Activated naive CD4-positive, alpha-beta T cell treated with anti-CD3 and anti-CD28 coated beads for 36 hours (primary cell): Measurements from ENCODE around the gene RAB17. TPM values are rescaled to one million over a fixed set of nuclear protein-coding genes. Genes with fewer than 3 reads are reported as not detected.
A peak's percentile ranks its signal among the peaks of the same experiment; 100 is the strongest.

ENCODE experiments used
- CTCF ChIA-PET: fragments of 350-600 bp; sonication (Branson Sonifier 250); formaldehyde crosslinking; loops from one replicate; lab custom pipeline; 2021; ENCODE audit warnings: antibody characterized with exemption; lab: Charles Lee
- DNase-seq: peaks from one replicate; pipeline ENCODE4 v3.0.0-alpha.2; 2020
- H3K27ac Mint-ChIP-seq: one replicate; pipeline ENCODE4 v1.8.0; 2021; ENCODE audit warnings: mild to moderate bottlenecking, mixed read lengths
- H3K27me3 Mint-ChIP-seq: one replicate; pipeline ENCODE4 v1.8.0; 2021; ENCODE audit warnings: low read depth, mixed read lengths
- H3K36me3 Mint-ChIP-seq: one replicate; pipeline ENCODE4 v1.8.0; 2021; ENCODE audit warnings: low read depth, mixed read lengths
- H3K4me1 Mint-ChIP-seq: one replicate; pipeline ENCODE4 v1.8.0; 2021; ENCODE audit warnings: low read depth, mixed read lengths
- H3K4me3 Mint-ChIP-seq: one replicate; pipeline ENCODE4 v1.8.0; 2021; ENCODE audit warnings: mild to moderate bottlenecking, moderate library complexity, mixed read lengths
- H3K9me3 Mint-ChIP-seq: one replicate; pipeline ENCODE4 v1.8.0; 2021; ENCODE audit warnings: mixed read lengths
- intact Hi-C: fragments of 100-400 bp; cut with micrococcal nuclease; formaldehyde crosslinking; loops from one replicate; pipeline ENCODE4 v1.15.1; 2023
- total RNA-seq, 2 experiments: library from RNA; stranded (reverse); gene quantifications; one replicate each; pipeline ENCODE4 v1.2.3, GENCODE V29; 2021

The RAB17 gene
- total RNA-seq, 2 experiments from 2014 or later: not detected

DNA sequence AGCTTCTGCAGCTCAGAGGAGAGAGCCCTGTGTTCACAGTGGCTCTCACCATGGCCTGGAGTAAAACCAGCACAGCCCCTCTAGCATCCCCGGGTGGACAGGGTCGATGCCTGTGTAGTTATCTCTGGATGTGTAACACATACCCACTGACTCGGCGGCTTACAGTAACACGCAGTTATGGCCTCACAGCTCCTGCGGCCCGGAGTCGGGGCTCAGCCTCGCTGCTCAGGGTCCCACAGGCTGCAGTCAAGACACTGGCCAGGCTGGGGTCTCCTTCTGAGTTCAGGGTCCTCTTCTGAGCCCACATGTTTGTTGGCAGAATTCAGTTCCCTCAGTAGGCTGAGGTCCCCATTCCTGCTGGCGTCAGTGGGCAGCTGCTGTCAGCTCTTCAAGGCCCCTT lies 2.5 kb upstream of the RAB17 start:
- no peaks in the 10 kb centered on the region for H3K27me3 Mint-ChIP-seq
- CTCF ChIA-PET: interaction anchor here (0.6 to 1.0 kb wide), 2 partner anchors 22 to 265 kb away, joined by 4 to 6 read pairs; no protein-coding TSS in a partner anchor
- peaks cover 10% of the 10 kb centered on the region for H3K4me1 Mint-ChIP-seq
- H3K36me3 Mint-ChIP-seq: no peaks in the 10 kb centered on the region
- H3K9me3 Mint-ChIP-seq: no peaks in the 10 kb centered on the region
- DNase-seq: no peak
- no peak overlapping the region for H3K27ac Mint-ChIP-seq
- no peak overlapping the region for H3K4me3 Mint-ChIP-seq
- intact Hi-C loops: no loop called here

DNA sequence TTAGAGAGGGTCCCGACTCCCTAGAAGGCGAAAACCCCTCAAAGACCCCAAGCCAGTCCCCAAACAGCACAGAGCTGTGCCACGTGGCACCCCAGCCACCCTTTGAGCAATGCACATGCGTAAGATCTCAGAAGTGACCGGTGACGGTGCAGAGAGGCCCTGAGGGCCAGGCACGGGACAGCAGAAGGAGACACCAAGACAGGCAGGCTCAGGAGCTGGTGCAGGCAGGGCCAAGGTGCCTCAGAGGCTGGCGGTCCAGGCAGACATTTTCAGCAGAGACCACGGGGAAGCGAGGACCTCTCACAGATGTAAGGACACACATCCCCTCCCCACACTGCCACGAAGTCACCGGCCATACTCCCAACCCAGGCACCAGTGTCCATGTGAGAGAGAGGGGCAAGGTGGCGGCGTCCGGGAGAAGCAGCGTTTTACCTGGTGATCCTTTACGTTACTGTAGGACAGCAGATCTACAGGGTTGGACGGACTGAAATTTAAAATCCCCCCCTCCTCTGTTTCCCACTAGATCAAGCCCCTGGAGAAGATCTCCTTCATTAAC lies 2.0 kb upstream of the RAB17 start:
- H3K4me1 Mint-ChIP-seq: peaks cover 10% of the 10 kb centered on the region
- no peak overlapping the region for H3K27ac Mint-ChIP-seq
- no peaks in the 10 kb centered on the region for H3K9me3 Mint-ChIP-seq
- H3K36me3 Mint-ChIP-seq: no peaks in the 10 kb centered on the region
- H3K27me3 Mint-ChIP-seq: no peaks in the 10 kb centered on the region
- no peak overlapping the region for H3K4me3 Mint-ChIP-seq
- DNase-seq: no peak
- intact Hi-C loops: no loop called here
- CTCF ChIA-PET: interaction anchor here (0.6 to 0.7 kb wide), 2 partner anchors 53 to 265 kb away, joined by 4 to 6 read pairs; no protein-coding TSS in a partner anchor

- DNase-seq: peak; percentile 23
- CTCF ChIA-PET: interaction anchor here (1.3 kb wide), 1 partner anchor 10 kb away, joined by 3 read pairs; no protein-coding TSS in a partner anchor
- no peaks in the 10 kb centered on the region for H3K36me3 Mint-ChIP-seq
- no peaks in the 10 kb centered on the region for H3K9me3 Mint-ChIP-seq
- H3K27ac Mint-ChIP-seq: no peak overlapping the region
- peaks cover 10% of the 10 kb centered on the region for H3K4me1 Mint-ChIP-seq
- H3K27me3 Mint-ChIP-seq: no peaks in the 10 kb centered on the region
- intact Hi-C loops: no loop called here
- H3K4me3 Mint-ChIP-seq: peak overlapping the region; percentile 21
Measured at GRCh38 chr2:237591141-237591881, 777 bp upstream of the RAB17 start.

- no peaks in the 10 kb centered on the region for H3K36me3 Mint-ChIP-seq
- CTCF ChIA-PET: interaction anchor here (0.7 kb wide), 2 partner anchors 385 to 679 kb away, joined by 3 to 4 read pairs; no protein-coding TSS in a partner anchor
- H3K4me3 Mint-ChIP-seq: no peak overlapping the region
- H3K9me3 Mint-ChIP-seq: no peaks in the 10 kb centered on the region
- no peak for DNase-seq
- no peak overlapping the region for H3K27ac Mint-ChIP-seq
- peaks cover 10% of the 10 kb centered on the region for H3K4me1 Mint-ChIP-seq
- intact Hi-C loops: no loop called here
- no peaks in the 10 kb centered on the region for H3K27me3 Mint-ChIP-seq
Measured at GRCh38 chr2:237588044-237588696, 2.4 kb downstream of the RAB17 start.

- intact Hi-C loops: no loop called here
- Mint-ChIP-seq H3K27ac (no peak overlapping the region), H3K4me1 (peaks cover 4% of the 10 kb centered on the region), H3K4me3 (no peak overlapping the region), H3K9me3 (no peaks in the 10 kb centered on the region), H3K36me3 (no peaks in the 10 kb centered on the region), H3K27me3 (no peaks in the 10 kb centered on the region)
- no peak for DNase-seq
- CTCF ChIA-PET: interaction anchor here (0.7 to 5.1 kb wide), 7 partner anchors 13 to 118 kb away, joined by 3 to 34 read pairs (median 4); no protein-coding TSS in a partner anchor
Measured at GRCh38 chr2:237585590-237586221, 4.8 kb downstream of the RAB17 start.

DNA sequence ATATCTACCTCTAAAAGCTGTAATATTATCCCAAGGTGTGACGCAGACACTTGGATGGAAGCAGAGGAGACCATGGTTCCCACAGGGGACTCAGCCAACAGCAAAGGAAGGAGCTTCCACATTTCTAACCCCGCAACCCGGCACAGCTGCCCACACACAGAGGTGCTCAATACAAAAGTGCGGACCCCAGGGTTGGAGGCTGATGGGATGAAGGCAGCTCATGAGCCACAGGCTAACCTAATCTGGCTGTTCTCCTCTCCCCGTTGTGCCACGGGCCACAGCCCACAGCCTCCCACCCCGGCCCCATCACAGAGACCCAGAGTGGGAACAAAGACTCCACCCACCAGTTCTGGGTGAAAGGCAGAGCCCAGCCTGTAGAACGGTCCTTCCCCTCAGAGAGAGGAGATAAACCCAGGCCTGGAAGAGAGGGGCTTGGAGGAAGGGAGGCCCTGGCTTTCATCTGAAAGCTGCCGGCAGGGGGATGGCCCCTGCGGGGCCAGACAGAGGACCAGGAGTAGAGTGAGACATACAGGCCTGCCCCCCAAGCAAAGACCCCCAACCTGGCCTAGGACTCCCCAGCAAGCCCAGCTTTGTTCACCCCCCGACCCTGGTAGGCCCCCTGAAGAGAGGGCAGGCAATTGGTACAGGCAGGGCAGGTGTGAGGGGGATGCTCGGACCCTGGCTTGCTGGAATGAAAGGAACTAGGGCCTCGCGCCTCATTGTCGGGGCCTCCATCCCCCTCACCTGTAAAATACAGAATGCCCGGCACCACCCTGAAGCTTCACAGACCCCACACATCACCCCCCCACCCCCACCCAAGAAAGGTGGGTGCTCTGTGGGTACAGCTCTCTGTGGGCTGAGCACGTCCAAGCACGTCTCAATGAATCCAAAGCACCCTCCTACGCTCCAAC lies 6.9 kb downstream of the RAB17 start:
- intact Hi-C loops: no loop called here
- CTCF ChIA-PET: interaction anchor here (0.5 to 5.1 kb wide), 5 partner anchors 11 to 253 kb away, joined by 3 to 34 read pairs (median 9); no protein-coding TSS in a partner anchor

DNA sequence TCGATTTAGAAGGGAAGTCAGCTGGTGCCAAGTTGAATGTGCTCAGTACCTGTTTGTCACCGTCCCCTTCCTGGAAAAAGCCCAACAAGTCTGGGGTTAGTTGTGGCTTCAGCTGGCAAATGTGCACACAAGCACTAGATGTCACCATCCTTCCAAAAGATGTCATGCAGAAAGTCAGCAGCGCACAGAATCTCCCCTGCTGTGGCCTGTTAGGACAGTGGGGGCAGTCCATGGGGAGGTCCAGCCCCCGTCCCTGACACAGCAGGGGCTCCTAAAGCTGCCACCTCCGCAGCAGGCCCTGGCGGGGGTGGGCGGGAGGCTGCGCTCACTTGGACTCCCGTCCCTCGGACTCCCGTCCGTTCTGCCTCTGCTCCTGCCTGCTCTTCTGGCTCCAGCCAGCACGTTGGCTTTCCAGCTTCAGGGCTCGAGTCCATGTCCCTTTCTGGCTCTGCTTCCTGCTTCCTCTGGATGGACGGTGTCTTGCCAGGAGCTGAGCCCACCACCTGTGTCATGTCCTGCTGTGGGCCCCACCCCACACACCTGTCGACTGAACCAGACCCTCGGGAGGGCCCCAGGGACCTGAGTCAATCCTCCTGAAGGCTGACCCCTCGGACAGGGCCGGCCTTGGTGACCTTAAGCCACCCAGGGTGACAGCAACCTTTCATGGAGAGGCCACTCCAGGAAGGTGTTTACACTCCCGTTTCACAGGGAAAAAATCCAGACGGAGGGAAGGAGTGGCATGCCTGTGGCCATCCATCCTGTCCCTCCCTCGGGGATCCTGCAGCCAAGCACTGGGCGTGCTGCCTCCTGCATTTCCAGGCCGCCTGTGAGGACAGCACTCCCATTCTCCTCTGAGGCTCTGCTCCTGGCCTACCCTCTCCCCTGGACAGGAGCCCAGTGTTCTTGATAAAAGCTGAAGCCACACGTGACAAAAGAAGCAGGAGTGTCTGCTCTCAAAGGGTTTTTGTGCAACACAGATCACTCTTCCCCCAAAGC lies 8.5 kb downstream of the RAB17 start:
- CTCF ChIA-PET: interaction anchor here (0.5 to 5.1 kb wide), 22 partner anchors 8 to 683 kb away, joined by 3 to 34 read pairs (median 4); partner anchors contain the start of gene RAB17

More for the DNA sequence above, 6.9 kb downstream of the RAB17 start:
- H3K27me3 Mint-ChIP-seq: no peaks in the 10 kb centered on the region
- no peak overlapping the region for H3K27ac Mint-ChIP-seq
- no peak for DNase-seq
- no peaks in the 10 kb centered on the region for H3K36me3 Mint-ChIP-seq
- no peaks in the 10 kb centered on the region for H3K9me3 Mint-ChIP-seq
- peaks cover 4% of the 10 kb centered on the region for H3K4me1 Mint-ChIP-seq
- no peak overlapping the region for H3K4me3 Mint-ChIP-seq

GRCh38 chr2:237581326-237581725 lies 9.2 kb downstream of the RAB17 start:
- Mint-ChIP-seq H3K27me3 (no peaks in the 10 kb centered on the region), H3K4me1 (peaks cover 4% of the 10 kb centered on the region), H3K27ac (peak overlapping the region; percentile 56), H3K36me3 (no peaks in the 10 kb centered on the region), H3K9me3 (no peaks in the 10 kb centered on the region), H3K4me3 (no peak overlapping the region)
- CTCF ChIA-PET: interaction anchor here (0.6 to 5.1 kb wide), 19 partner anchors 9 to 675 kb away, joined by 3 to 34 read pairs (median 4); partner anchors contain the start of gene RAB17
- no peak for DNase-seq
- intact Hi-C loops: loop anchor here (1.0 to 2.0 kb wide), 8 partner anchors 22 to 682 kb away; no protein-coding TSS in a partner anchor

More for the DNA sequence above, 8.5 kb downstream of the RAB17 start:
- intact Hi-C loops: loop anchor here (1.0 to 2.0 kb wide), 8 partner anchors 21 to 681 kb away; no protein-coding TSS in a partner anchor
- H3K27ac Mint-ChIP-seq: peak overlapping the region; percentile 56
- H3K4me1 Mint-ChIP-seq: peaks cover 4% of the 10 kb centered on the region
- no peak overlapping the region for H3K4me3 Mint-ChIP-seq
- no peaks in the 10 kb centered on the region for H3K27me3 Mint-ChIP-seq
- peak; percentile 87 for DNase-seq
- H3K36me3 Mint-ChIP-seq: no peaks in the 10 kb centered on the region
- H3K9me3 Mint-ChIP-seq: no peaks in the 10 kb centered on the region

DNA sequence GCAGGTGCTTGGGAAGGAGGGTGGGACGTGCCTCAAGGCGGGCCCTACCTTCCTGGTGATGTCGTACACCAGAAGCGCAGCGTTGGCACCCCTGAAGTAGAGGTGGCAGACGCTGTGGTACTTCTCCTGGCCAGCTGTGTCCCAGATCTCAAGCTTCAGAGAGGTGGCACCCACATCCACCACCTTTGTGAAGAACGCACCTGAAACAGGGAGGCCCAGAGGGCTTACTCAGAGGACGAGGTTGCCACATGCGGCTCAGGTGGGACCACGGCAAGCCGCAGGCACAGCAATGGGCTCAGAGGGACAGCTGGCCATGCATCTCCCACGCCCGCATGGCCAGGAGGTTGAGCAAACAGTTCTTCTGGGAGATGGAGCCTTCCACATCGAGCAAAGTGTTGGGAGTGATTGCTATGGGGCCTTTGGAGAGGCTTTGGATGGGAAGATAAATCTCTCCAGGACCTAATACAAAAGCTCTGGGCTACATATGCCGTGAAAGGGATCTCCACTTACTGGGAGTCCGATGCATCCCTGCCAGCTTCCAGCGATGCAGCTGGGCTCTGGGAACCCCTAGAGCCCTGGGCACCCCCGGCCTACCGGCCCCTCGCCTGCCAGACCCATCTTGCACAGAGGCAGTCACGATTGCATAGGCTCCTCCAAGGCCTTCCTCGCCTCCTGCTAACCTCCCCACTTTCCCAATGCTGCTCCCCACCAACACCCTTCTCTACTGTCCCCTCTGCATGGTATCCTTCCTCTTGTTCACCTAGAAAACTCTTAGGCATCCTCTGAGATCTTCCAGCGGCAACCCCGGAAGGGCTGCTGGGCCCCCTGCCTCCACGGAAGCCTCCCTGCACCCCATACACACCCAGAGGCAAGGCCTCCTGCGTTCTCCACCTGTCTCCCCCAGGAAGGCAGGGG lies 12.3 kb downstream of the RAB17 start:
- DNase-seq: no peak

More for the DNA sequence above, 12.3 kb downstream of the RAB17 start:
- intact Hi-C loops: loop anchor here (10.0 kb wide), 1 partner anchor 453 kb away; no protein-coding TSS in a partner anchor
- Mint-ChIP-seq H3K36me3 (no peaks in the 10 kb centered on the region), H3K27ac (no peak overlapping the region), H3K27me3 (no peaks in the 10 kb centered on the region), H3K4me1 (peaks cover 4% of the 10 kb centered on the region), H3K4me3 (no peak overlapping the region), H3K9me3 (no peaks in the 10 kb centered on the region)
- CTCF ChIA-PET: interaction anchor here (8.5 kb wide), 1 partner anchor 67 kb away, joined by 300 read pairs; no protein-coding TSS in a partner anchor
